NCI-H510A (cell line): Measurements from ENCODE around the gene DNAJC7.

Experiments used
- DNase-seq: peaks from one replicate; lab custom pipeline; 2025; lab: John Stamatoyannopoulos, UW

The DNAJC7 gene

DNA sequence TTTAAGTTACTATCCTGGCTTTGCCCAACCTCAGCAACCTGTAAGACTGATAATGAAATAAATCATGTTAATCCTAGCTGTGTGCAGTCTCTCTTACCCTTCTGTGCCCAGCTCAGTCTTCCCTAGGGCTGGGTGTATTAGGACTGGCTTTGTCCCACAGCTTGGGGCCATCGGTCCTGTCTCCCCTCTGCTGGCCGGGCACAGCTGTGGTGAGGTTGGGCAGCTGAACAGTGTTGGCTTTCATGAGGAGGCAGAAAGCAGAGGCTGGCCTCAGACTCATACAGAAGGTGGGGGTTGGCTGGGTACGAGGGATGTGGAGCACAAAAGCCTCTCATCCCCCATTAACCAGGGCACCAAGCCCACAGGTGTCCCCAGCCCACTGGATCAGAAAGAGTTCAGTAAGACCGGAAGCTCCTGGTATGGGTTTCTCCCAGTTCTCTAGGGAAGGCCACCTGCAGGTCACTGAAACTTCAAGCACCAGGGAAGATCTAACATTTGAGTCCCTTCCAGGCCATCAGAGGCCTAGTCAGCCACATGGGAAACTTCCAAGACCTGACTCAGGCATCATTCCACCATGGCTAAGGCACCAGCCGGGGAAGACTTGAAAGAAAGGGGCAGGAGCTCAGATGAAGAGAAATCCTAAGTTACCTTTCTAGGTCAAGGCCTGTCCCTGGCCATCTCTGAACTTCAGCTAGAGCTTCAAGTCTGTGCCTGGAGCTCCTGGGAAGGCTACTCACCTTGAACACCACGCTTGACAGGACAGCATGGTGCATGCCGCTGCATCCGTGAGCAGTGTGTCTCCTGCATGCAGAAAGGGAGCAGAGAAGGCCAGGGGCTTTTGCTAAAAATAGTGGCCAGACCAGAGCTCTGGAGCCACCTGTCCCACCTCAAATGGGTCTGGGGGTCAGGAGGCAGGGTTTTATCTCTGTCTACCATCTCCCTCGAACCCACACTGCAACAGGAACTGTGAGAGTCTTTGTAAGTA is 41.8 kb downstream of the DNAJC7 start:
- no peak for DNase-seq

DNA sequence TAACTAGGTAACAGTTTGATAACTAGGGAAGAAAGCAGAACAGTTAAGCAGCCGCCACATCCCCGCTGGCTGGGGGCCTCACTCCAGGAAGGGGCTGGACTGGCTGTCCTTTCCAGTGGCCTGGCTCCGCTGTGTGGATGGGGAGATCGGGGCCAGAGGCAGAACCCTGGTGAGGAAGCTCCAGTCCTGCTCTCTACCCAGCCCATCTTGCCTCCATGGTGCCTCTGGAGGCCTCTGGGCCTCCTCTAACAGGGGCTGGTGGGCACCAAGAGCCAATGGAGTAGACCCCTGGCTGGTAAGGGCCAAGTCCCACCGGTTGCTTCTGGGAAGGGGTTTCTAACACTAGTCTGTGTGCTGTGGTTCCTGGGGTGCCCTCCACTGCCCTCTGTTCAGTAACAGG is 42.6 kb downstream of the DNAJC7 start:
- no peak for DNase-seq

DNA sequence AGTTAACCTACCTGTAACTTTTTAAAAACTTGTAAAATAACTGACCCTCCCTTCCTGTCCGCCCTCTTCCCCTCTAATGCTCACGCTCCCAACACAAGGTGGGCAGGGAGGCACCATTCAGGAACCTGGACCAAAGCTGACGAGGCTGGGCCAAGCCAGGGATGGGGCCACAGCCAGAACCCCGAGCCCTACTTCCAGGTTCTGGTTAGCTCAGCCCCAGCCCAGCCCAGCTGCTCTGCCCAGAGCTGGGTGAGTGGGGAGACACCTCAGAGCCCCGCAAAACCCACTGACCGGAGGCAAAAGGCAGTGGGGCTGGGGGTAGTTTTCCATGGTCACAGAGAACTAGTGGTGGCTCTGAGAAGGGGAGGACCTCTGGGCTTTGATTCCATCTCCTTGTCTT is 43.2 kb downstream of the DNAJC7 start:
- DNase-seq = no peak

DNA sequence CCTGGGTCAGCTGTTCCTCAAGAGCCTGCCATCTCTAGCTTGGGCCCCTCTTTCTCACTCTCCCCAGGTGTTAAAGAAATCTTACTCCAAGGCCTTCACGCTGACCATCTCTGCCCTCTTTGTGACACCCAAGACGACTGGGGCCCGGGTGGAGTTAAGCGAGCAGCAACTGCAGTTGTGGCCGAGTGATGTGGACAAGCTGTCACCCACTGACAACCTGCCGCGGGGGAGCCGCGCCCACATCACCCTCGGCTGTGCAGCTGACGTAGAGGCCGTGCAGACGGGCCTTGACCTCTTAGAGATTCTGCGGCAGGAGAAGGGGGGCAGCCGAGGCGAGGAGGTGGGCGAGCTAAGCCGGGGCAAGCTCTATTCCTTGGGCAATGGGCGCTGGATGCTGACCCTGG is 43.8 kb downstream of the DNAJC7 start:
- no peak for DNase-seq

DNA sequence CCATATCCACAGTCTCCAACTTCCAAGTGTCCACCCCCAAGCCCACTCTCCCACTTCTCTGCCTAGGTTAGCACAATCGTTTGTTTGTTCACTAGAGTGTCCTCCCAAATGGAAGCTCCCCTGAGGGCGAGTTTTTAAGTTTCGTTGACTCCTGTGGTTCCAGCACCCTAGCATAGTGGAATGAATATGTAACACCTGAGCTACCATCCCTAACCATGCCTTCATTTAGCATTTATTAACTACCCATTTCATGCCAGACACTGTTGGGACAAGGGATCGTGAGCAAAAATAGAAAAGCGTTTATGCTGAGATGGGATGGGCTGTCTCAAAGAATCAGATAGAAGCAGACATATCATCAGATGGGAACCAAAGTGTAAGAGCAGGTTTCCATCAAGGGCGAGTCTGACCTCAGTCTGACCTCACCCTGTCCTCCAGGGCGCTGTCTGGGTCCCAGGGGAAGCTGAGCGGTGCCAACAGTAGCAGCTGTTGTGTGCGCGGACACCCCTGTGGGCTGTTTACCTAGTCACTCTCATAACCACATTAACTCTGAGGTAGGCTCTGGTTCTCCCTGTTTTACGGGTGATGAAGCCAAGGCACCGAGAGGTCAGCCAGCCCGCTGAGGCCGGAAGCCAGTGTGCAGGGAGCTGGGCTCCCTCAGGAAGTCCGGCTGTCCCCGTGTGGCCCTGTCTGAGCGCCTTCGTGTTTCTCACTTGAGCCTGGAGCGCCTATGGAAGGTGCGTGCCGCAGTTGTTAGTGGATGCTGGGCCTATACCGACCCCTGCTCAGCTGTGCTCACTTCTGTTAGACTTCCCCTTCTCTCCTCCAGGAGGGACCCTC is 44.5 kb downstream of the DNAJC7 start:
- peak; percentile 47 for DNase-seq

DNA sequence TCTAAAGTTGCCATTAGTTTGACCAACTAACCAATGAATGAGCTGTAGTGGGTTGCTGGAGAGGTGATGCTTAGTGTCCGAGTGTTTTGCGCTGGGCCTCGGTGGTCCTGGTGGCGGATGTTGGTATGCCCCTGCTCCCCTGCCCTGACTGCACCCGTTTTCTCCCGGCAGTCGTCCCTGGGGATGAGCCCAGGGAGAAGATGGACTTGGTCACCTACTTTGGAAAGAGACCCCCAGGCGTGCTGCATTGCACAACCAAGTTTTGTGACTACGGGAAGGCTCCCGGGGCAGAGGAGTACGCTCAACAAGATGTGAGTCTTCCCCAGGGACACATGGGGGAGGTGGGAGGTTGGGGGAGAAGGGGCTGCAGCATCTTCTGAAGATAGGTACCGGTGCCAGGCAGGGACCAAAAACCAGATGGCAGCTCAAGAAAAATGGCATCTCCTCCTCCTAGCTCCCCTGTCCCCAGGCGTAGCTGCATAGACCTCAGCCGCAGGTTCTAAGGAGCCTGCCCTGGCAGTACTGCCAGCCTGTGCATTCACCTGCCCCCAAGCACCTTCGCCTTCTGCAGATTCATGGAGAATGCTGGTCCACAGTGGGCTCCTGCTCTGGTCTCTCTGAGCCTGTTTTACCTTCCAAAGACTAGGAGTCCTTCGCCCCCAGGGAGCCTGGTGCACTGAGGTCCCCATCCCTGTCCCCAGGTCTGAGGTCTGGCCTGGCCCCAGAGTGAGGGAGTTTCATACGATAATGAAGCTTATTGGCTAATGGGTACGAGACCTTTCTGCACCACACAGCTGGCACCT is 45.3 kb downstream of the DNAJC7 start:
- DNase-seq = no peak

DNA sequence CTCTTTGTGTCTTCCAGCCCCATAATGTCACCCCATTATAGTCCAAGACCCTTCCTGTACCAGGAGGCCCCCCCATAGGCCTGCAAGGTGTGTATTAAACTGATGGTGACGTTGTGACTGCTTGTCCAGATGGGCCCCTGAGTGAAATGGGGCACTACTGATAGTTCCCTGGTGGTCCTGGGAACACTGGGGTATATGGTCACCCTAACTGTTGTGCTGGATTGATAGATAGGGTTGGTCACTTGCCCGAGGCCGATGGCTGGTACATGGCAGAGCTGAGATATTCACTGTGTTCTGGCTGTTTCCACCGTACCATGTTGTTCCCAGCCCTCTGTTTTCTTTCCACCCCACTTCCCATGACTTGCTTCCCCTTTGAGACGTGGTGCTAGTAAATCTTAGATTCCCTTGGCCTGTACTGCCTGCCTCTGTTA is 46.3 kb downstream of the DNAJC7 start:
- no peak for DNase-seq

DNA sequence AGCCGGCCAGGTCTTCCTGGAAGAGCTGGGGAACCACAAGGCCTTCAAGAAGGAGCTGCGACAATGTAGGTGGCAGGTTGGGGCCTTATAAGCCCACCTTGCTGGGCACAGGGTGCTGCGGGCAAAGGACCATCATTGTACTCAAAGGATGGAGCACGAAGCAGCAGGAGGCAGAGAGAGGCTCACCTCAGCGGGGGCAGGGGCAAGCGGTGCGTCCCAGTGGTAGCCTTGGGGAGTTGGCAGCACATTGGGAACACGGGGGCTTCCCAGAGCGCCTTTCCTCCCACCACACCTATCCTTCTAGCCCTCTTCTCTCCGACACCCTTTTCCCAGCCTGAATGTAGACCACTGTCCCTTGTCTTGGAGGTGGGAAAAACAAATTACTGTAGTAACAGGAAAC is 48.6 kb downstream of the DNAJC7 start:
- no peak for DNase-seq

DNA sequence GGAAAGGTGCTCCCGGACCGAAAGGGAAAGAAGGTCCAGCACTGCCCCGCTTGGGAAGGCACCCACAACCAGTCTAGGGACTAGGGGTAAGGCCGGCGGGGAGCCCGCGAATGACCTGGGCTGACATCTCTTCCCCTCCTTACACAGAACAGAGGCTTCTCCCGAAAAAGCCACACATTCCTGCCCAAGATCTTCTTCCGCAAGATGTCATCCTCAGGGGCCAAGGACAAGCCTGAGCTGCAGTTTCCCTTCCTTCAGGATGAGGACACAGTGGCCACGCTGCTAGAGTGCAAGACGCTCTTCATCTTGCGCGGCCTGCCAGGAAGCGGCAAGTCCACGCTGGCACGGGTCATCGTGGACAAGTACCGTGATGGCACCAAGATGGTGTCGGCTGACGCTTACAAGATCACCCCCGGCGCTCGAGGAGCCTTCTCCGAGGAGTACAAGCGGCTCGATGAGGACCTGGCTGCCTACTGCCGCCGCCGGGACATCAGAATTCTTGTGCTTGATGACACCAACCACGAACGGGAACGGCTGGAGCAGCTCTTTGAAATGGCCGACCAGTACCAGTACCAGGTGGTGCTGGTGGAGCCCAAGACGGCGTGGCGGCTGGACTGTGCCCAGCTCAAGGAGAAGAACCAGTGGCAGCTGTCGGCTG is 49.2 kb downstream of the DNAJC7 start:
- no peak for DNase-seq

DNA sequence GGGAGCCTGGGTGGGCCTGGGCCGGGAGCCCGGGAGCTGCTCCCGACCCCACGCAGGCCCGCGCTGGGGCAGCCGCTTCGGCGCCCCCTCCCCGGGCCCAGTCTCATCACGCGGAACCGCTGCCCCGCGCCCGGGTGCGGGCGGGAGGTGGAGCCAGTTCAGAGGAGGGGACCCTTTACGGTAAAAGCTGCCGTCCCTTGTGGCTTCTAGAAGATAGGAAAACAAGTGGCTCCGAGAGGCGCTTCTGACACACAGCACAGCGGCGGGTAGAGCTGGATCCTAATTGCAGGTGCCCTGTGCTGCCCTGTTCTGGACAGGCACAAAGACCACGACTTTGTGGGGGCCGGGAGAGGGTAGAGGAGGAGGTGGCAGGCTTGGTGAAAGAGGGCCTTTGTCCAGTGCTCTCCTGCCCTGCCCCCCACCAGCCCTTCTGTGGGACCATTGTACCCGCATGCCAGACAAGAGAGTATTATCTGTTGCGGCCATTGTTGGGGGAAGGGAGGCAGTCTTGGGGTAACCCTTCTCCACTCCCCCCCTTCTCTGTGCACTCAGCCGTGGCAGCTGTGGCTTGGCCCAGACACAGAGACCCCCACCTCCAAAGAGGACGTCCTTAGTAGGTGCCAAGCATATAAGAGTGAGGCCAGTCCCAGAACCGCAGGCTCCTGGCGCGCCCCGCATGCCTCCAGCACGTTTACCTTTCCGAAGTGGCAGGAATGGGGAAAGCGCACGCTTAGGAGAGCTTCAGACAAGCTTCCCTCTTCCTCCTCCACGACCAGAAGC is 49.9 kb downstream of the DNAJC7 start:
- DNase-seq = no peak

DNA sequence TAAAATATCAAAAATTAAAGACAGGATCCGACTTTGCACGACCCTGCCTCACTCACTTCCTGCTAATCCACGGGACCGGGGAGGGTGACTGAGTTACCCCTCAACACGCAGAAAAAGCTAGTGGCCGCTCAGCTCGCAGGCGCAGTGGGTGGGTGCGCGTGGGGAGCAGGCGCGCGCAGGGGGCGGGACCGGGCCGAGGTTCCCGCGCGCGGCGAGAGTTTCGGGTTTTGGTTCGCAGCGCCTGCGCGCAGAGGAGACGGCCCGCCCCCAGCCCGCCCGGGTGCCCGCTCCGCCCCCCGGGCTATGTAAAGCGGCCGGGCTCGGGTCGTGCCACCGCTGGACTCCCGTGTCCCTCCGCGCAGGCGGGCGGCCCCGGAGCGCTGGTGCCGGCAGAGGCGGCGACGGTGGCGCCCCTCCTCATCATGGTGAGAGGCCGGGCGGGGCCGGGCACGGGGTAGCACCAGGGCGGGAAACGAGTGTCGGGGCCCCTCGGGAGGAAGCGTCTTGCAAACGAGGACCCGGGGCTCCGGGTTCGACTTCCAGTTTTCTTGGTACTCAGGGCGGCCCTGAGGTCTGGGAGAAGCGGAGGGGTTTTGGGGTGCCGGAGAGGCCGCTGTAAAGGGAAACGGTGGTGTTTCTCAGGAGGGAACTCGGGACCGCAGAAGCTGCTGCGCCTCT is 50.6 kb downstream of the DNAJC7 start, which contains the start of gene CNP:
Gene CNP (plus strand): TSS at position 333 of the 678 bp plus-strand sequence. CDS start 90 bp downstream, at position 423.
- peak; percentile 87 for DNase-seq

DNA sequence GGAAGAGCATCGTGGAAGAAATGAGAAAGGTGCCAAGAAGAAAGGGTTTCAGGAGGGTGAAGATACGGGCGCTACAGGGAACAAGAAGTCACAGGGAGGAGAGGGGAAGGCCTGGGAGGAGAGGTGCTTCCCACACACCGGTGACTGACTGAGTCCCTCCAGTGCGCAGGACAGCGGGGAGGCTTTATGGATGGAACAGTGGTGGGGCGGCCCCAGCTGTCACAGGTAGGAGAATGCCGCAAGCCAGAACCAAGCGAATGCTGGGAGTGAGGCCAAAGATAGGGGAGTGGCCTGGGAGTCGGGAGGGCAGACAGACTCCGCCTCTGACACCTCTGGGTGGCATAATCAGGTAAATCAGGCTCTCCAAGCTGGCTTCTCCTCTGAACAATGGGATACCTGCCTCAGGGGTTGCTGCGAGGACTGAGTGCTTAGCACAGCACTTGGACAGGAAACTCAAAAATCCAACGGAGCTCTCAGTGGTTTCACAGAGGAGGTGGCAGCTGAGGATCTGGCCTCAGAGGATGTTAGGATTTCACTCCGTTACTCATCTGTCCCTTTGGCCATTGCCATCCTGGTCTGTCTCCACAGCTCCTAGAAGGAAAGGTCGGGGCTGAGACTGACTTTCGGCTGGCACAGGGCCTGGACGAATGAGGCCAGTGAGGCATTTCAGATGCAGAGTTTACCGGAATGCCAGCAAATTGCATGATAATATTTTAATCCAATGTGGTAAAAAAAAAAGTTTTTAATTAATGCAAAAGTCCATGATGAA is 51.4 kb downstream of the DNAJC7 start:
- DNase-seq = peak; percentile 93

DNA sequence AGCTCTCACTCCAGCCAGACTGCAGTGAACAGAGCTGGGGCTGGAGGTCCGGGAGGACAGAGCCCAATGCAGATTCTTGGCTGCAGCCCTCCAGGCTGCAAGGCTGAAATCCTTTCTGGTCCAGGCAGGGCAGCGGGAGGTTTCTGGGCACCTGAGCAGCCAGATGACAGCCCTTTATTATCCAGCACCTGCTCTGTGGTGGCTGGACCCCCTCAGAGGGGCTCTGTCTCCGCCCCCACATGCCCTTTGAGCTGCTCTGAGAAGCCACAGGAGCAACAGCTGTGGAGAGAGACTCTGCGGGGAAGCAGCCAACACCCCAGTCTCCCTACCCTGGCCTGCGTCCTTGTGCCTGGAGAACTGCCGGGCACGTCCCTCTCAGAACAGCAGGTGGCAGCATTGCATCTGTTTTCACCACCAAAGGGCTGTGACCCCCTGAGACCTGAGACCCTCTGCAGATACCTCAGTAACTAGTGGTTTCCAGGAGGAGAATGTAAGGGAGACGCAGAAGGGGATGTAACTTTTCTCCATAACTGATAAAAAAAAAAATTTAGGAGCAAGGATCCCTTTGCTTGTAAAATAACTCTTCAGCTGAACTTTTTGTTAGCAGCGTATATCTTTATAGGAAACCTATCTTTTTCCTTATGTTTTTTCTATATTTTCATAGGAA is 54.3 kb downstream of the DNAJC7 start:
- DNase-seq = peak; percentile 17

DNA sequence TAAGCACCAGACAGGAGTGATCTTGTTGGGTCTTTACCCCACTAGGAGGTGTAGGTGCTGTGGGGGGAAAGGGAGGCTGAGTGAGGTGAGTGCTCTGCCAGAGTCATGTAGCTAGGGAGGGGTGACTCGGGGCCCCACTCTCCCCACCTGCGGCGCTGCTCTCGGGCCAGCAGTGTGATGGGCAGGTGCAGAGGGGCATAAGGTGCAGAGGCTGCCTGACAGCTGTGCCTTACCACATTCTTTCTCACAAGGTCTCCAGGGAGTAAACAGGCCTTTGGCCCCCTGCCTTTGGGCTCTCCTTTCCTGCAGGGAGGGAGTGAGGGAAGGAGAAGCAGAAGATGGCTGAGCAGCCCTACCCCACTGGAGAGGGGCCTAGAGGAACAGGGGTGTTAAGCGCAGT is 55.1 kb downstream of the DNAJC7 start:
- DNase-seq = no peak

DNA sequence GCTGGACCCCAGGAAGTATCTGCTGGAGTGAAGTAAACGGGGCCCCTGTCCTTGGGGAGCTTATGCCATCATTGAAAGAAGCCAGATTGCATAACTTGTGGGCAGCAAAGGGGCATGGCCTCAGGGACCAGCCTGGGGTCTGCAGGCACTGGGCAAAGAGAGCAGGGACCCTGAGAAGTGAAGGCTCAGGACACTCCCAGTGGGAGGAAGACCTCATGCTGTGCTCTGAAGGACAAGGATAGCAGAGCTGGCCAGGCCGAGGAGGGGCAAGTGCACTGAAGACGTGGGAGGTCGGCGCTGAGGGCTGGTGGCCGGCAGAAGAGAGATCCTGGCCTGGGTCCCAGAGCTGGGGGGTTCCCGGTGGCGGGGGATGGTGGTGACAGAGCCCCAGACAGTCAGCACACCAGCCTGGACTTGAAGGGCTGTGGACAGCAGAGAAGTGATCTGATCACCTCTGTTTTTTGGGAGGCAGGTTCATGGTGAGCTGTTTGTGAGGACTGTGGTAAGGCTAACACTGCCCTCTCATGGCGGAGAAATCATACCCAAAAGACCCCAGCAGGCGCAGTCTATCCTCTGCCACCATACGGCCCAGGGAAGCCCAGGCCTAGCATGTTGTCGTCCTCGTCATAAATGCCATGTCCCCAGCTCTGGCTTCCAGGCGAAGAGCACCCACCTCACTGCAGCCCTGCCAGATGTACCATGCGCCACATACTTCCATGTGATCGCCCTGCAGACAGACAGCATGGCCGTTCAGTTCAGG is 57.7 kb downstream of the DNAJC7 start:
- DNase-seq = no peak

DNA sequence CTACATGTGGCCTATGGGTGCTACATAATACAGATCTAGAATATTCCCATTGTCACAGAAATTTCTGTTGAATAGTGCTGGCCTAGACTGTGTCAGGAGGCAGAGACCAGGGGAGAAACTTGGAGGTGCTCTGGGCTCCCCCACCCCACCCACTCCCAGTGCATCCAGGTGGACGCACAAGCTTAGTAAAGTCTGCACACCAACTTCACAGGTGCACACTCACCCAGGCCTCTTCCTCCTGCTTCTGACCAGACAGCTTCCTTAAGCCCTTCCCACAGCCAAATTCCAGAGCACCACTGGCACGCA is 58.3 kb downstream of the DNAJC7 start:
- DNase-seq = no peak

DNA sequence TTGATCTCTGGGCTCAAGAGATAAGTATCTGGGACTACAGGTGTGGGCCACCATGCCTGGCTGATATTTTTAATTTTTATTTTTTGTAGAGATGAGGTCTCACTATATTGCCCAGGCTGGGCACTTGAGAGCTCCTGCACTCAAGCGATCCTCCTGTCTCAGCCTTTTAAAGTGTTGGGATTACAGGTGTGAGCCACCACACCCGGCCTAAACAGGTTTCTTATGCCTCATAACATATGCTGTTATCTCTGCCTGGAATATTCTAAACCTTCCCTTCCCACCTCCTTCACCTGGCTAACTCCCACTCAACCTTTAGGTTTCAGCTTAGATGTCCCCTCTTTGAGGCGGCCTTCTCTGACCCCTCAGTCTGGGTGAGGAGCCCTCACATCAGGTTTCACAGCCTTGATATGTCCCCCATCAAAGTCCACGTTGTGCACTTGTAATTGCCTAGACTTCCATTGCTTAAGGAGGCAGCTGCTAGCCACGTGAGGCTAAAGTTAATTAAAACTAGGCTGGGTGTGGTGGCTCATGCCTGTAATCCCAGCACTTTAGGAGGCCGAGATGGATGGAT is 59.3 kb downstream of the DNAJC7 start:
- DNase-seq = no peak
